Mesothelial cell of epicardium (in vitro differentiated cells): ENCODE results near the gene ADCK2. TPM values are rescaled to one million over a fixed set of nuclear protein-coding genes. Genes with fewer than 3 reads are reported as not detected.

Experiments
- DNase-seq, 2 experiments: peaks; one replicate each; pipeline ENCODE4 v3.0.0; 2021; ENCODE audit warnings: low spot score in 2 of 2; ENCODE audit not compliant: unreplicated experiment in 2 of 2
- H3K27ac Mint-ChIP-seq: 2 replicates; pipeline ENCODE4 v1.8.0; 2021; ENCODE audit warnings: mixed read lengths
- H3K27me3 Mint-ChIP-seq: 2 replicates; pipeline ENCODE4 v1.8.0; 2021; ENCODE audit warnings: low read depth, mixed read lengths
- H3K36me3 Mint-ChIP-seq: 2 replicates; pipeline ENCODE4 v1.8.0; 2021; ENCODE audit warnings: mixed read lengths
- H3K4me1 Mint-ChIP-seq: 2 replicates; pipeline ENCODE4 v1.8.0; 2021; ENCODE audit warnings: mixed read lengths
- H3K4me3 Mint-ChIP-seq: 2 replicates; pipeline ENCODE4 v1.8.0; 2021; ENCODE audit warnings: mild to moderate bottlenecking, moderate library complexity, mixed read lengths
- H3K9me3 Mint-ChIP-seq: 2 replicates; pipeline ENCODE4 v1.8.0; 2021; ENCODE audit warnings: mixed read lengths
- total RNA-seq: library from RNA; stranded (reverse); gene quantifications from 3 replicates; pipeline ENCODE4 v1.2.1, GENCODE V29; 2021
- TF ChIP-seq, protein P1 (sequence below): fragments of 200-600 bp; sonication (generic); IDR thresholded peaks from one replicate; pipeline ENCODE4 v1.5.0; 2021; ENCODE audit warnings: antibody characterized with exemption; ENCODE audit not compliant: unreplicated experiment

ADCK2 gene
- total RNA-seq, 1 donor from 2014 or later, result 26.6 TPM

DNA sequence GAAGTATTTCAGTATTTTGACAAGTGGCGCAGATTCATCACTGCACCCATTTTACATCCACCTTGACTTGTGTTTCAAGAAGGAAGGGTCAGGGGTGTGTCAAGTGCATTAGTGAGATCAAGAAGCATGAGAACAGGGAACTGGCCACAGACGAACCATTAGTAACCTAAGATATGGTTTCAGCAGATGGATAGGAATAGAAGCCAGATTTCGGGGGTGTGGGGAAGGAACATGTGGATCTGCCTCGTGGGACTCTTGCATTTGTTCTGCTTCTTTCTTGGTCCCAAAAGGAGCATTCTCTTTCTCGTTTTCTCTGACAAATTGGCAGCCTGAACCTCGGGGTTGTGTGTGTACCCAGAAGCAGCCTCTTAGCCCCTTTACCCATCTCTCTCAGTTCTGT is 41.7 kb upstream of the ADCK2 start:
- Mint-ChIP-seq H3K27ac (no peak overlapping the region), H3K4me3 (no peak overlapping the region), H3K9me3 (no peaks in the 10 kb centered on the region), H3K27me3 (no peaks in the 10 kb centered on the region), H3K4me1 (peaks cover 19% of the 10 kb centered on the region), H3K36me3 (no peaks in the 10 kb centered on the region)
- TF ChIP-seq, protein P1, sequence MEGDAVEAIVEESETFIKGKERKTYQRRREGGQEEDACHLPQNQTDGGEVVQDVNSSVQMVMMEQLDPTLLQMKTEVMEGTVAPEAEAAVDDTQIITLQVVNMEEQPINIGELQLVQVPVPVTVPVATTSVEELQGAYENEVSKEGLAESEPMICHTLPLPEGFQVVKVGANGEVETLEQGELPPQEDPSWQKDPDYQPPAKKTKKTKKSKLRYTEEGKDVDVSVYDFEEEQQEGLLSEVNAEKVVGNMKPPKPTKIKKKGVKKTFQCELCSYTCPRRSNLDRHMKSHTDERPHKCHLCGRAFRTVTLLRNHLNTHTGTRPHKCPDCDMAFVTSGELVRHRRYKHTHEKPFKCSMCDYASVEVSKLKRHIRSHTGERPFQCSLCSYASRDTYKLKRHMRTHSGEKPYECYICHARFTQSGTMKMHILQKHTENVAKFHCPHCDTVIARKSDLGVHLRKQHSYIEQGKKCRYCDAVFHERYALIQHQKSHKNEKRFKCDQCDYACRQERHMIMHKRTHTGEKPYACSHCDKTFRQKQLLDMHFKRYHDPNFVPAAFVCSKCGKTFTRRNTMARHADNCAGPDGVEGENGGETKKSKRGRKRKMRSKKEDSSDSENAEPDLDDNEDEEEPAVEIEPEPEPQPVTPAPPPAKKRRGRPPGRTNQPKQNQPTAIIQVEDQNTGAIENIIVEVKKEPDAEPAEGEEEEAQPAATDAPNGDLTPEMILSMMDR, result no peak
- DNase-seq, result no peak

DNA sequence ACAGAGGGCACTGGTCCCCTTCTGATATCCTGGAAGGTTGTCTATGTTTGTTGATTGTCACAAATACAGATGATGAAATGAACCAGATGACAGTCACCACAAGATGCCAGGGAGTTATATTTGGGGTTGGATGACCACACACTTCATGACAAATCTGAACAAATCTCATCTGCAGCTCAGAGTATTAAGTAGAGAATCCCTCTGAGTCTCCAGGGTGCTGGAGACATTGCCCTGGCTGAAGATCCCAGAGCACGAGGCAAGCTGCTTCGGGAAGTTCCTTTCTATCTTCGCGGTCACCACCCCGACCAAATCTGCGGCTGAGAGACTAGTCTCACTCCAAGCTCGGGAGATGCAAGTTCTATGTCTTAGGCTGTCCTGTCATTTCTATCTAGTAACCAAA is 41.1 kb upstream of the ADCK2 start:
- H3K27me3 Mint-ChIP-seq, result no peaks in the 10 kb centered on the region
- peaks cover 17% of the 10 kb centered on the region for H3K4me1 Mint-ChIP-seq
- no peak overlapping the region for H3K4me3 Mint-ChIP-seq
- H3K9me3 Mint-ChIP-seq, result no peaks in the 10 kb centered on the region
- no peak for DNase-seq
- TF ChIP-seq, protein P1, result no peak
- H3K36me3 Mint-ChIP-seq, result no peaks in the 10 kb centered on the region
- no peak overlapping the region for H3K27ac Mint-ChIP-seq

DNA sequence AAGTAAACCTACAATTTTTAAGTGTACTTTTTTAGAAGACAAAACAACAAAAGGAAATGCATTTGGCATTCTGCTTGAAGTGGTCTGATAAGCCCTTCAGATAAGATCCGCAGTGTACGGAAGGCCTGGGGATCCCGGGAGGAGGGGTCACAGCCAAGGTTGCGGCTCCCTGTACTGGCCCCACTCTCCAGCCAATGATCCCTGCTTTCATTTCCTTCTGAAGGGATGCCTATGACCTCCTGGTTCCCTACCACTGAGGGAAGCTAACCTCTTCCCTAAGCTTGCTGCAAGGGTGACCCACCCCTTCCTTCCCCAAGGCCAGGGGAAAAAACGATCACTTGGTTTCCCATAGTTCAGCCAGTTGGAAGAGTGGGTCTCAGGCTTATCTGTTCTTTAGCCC is 37.4 kb upstream of the ADCK2 start:
- Mint-ChIP-seq H3K27me3 (no peaks in the 10 kb centered on the region), H3K4me3 (no peak overlapping the region), H3K9me3 (no peaks in the 10 kb centered on the region), H3K4me1 (peaks cover 33% of the 10 kb centered on the region), H3K36me3 (no peaks in the 10 kb centered on the region), H3K27ac (no peak overlapping the region)
- TF ChIP-seq, protein P1, result no peak
- no peak for DNase-seq

DNA sequence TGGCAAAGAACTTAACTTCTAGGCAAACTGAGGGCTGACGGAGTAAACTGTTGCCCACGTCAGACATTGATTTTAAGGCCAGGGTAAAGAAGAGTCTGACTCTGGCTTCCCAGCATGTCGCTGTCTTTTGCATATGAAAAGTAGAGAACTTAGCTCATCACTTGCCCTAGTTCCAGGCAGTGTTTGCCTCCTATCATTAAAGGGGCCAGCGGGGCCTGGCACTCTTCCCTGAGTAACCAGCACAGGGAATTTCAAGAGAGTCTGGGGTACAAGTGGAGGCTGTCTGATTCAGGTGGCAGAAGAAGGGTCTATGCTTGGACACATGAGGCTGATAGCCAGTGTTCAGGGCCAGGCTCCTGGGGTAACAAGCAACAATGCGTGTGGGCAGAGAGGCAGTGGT is 36.9 kb upstream of the ADCK2 start:
- H3K9me3 Mint-ChIP-seq, result no peaks in the 10 kb centered on the region
- H3K4me3 Mint-ChIP-seq, result no peak overlapping the region
- H3K27me3 Mint-ChIP-seq, result no peaks in the 10 kb centered on the region
- H3K27ac Mint-ChIP-seq, result peak overlapping the region; percentile 23
- H3K4me1 Mint-ChIP-seq, result peaks cover 33% of the 10 kb centered on the region
- no peaks in the 10 kb centered on the region for H3K36me3 Mint-ChIP-seq
- TF ChIP-seq, protein P1, result no peak
- no peak for DNase-seq

DNA sequence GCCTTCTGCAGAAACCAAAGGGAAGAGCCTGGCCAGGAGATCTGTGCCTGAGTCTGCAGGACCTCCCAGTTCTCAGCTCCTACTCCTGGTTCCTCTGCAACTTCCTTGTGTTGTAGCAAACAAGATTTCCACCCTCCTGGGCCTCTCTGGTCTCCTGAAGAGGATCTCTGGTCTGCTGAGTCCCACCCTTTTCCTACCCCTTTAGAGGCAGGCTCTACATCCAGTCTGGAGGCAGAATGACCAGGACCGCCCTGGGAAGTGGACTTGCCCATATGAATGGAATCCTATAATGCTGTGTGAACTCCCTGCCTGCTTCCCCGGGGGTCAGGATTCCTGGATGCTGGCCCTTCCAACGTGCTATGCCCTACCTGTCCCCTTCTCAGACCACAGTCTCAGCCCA is 35.3 kb upstream of the ADCK2 start:
- Mint-ChIP-seq H3K4me3 (no peak overlapping the region), H3K27ac (peak overlapping the region; percentile 27), H3K4me1 (peaks cover 43% of the 10 kb centered on the region), H3K9me3 (no peaks in the 10 kb centered on the region), H3K27me3 (no peaks in the 10 kb centered on the region), H3K36me3 (no peaks in the 10 kb centered on the region)
- TF ChIP-seq, protein P1, result no peak
- DNase-seq, result no peak

DNA sequence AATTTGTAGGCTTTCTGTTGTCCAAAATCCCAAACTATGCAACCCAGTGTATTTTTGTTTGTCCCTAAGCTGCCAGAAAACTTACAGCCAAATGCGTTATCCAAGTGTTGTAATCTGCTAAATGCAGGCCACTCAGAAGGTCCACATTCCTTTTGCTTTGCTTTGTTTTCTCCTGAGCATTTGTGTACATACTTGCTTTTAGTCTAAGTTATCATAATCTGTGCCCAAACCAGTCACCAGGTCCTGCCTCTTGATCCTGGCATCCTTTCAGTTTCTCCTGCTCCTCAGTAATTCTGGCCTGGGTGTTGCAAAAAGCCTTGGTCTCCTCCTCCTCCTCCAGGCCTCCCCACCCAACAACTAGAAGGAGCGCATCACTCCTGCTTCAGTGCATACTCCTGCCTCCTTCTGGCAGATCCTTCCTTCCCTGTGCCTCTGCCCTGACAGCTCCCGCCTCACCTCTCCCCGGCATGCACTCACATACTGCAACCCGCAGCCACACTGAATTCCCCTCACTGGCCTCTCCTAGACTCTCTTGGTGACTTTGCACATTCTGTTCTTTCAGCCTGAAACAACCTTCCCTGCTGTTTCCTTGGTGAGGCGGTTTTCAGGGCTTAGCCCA is 34.5 kb upstream of the ADCK2 start:
- Mint-ChIP-seq H3K27me3 (no peaks in the 10 kb centered on the region), H3K9me3 (no peaks in the 10 kb centered on the region), H3K4me1 (peaks cover 43% of the 10 kb centered on the region), H3K27ac (peak overlapping the region; percentile 65), H3K4me3 (peak overlapping the region; percentile 95), H3K36me3 (no peaks in the 10 kb centered on the region)
- DNase-seq, result no peak
- TF ChIP-seq, protein P1, result no peak
